Mesenchymal stem cell (in vitro differentiated cells and primary cell): ENCODE results near the gene TLX2.

Experiments
- DNase-seq: peaks from one replicate; pipeline ENCODE4 v3.0.0-alpha.2; 2013
- H2AFZ ChIP-seq: one replicate; pipeline ENCODE4 v1.6.1; 2013; ENCODE audit warnings: low read depth, mild to moderate bottlenecking, control low read depth, inconsistent platforms, low read length, moderate library complexity
- H2AK5ac ChIP-seq: 2 replicates; pipeline ENCODE4 v1.6.1; 2013; ENCODE audit warnings: low read length, moderate library complexity, mild to moderate bottlenecking, inconsistent platforms; ENCODE audit not compliant: severe bottlenecking
- H2BK120ac ChIP-seq: one replicate; pipeline ENCODE4 v1.6.1; 2013; ENCODE audit warnings: low read depth, mild to moderate bottlenecking, inconsistent platforms, low read length, moderate library complexity
- H2BK12ac ChIP-seq, 2 experiments: one replicate each; pipeline ENCODE4 v1.6.1; 2013; ENCODE audit warnings: inconsistent platforms in 2 of 2, low read length in 2 of 2, mild to moderate bottlenecking in 2 of 2, moderate library complexity in 2 of 2, control low read depth in 1 of 2
- H2BK15ac ChIP-seq: one replicate; pipeline ENCODE4 v1.6.1; 2013; ENCODE audit warnings: mild to moderate bottlenecking, low read depth, inconsistent platforms; ENCODE audit not compliant: poor library complexity, severe bottlenecking
- H2BK5ac ChIP-seq: 2 replicates; pipeline ENCODE4 v1.6.1; 2013; ENCODE audit warnings: low read depth, mild to moderate bottlenecking, low read length, control low read depth, inconsistent platforms; ENCODE audit not compliant: poor library complexity, severe bottlenecking
- H3K14ac ChIP-seq, 2 experiments: one replicate each; pipeline ENCODE4 v1.6.1; 2013; ENCODE audit warnings: inconsistent platforms in 2 of 2, low read length in 2 of 2, control low read depth in 1 of 2, mild to moderate bottlenecking in 1 of 2, moderate library complexity in 1 of 2
- H3K18ac ChIP-seq, 2 experiments: one replicate each; pipeline ENCODE4 v1.6.1; 2013; ENCODE audit warnings: inconsistent platforms in 2 of 2, low read length in 2 of 2, control low read depth in 1 of 2, low read depth in 1 of 2, mild to moderate bottlenecking in 1 of 2
- H3K23ac ChIP-seq, 2 experiments: one replicate each; pipeline ENCODE4 v1.6.1; 2013; ENCODE audit warnings: inconsistent platforms in 2 of 2, low read length in 2 of 2, mild to moderate bottlenecking in 2 of 2, moderate library complexity in 2 of 2, control low read depth in 1 of 2
- H3K27ac ChIP-seq: 2 replicates; pipeline ENCODE4 v1.5.1; 2013; ENCODE audit warnings: mild to moderate bottlenecking, moderate library complexity, low read length, control low read depth, inconsistent platforms; ENCODE audit not compliant: poor library complexity, severe bottlenecking
- H3K27me3 ChIP-seq, 2 experiments: 2 replicates each; pipeline versions ENCODE4 v1.6.1 to v1.7.0; 2013; ENCODE audit warnings: low read length in 2 of 2, mild to moderate bottlenecking in 2 of 2, moderate library complexity in 2 of 2, control low read depth in 1 of 2, inconsistent platforms in 1 of 2; ENCODE audit not compliant: control insufficient read depth in 1 of 2, insufficient read depth in 1 of 2
- H3K36me3 ChIP-seq, 2 experiments: 2 replicates each; pipeline versions ENCODE4 v1.6.1 to v1.7.0; 2013; ENCODE audit warnings: low read length in 2 of 2, control low read depth in 1 of 2, inconsistent platforms in 1 of 2, low read depth in 1 of 2, mild to moderate bottlenecking in 1 of 2; ENCODE audit not compliant: insufficient read depth in 2 of 2, control insufficient read depth in 1 of 2
- H3K4ac ChIP-seq, 2 experiments: one replicate each; pipeline ENCODE4 v1.6.1; 2013; ENCODE audit warnings: inconsistent platforms in 2 of 2, low read length in 2 of 2, mild to moderate bottlenecking in 2 of 2, moderate library complexity in 2 of 2, control low read depth in 1 of 2, low read depth in 1 of 2
- H3K4me1 ChIP-seq: 2 replicates; pipeline ENCODE4 v1.6.1; 2013; ENCODE audit warnings: low read depth, low read length, control low read depth; ENCODE audit not compliant: control insufficient read depth, insufficient read depth
- H3K4me2 ChIP-seq: 2 replicates; pipeline ENCODE4 v1.6.1; 2013; ENCODE audit warnings: low read length, mild to moderate bottlenecking, inconsistent platforms; ENCODE audit not compliant: poor library complexity, severe bottlenecking
- H3K4me3 ChIP-seq, 2 experiments: 2 replicates each; pipeline versions ENCODE4 v1.5.1 to v1.7.0; 2013; ENCODE audit warnings: low read length in 2 of 2, mild to moderate bottlenecking in 2 of 2, control low read depth in 1 of 2, low read depth in 1 of 2; ENCODE audit not compliant: insufficient read depth in 1 of 2
- H3K79me1 ChIP-seq: replicated peaks from 2 replicates; pipeline ENCODE4 v1.6.1; 2013; ENCODE audit warnings: mild to moderate bottlenecking, control low read depth, low read length, inconsistent platforms; ENCODE audit not compliant: poor library complexity, severe bottlenecking
- H3K9ac ChIP-seq: 2 replicates; pipeline ENCODE4 v1.7.0; 2013; ENCODE audit warnings: mild to moderate bottlenecking, low read length, moderate library complexity
- H3K9me3 ChIP-seq: 2 replicates; pipeline ENCODE4 v1.7.0; 2013; ENCODE audit warnings: mild to moderate bottlenecking, low read length; ENCODE audit not compliant: control insufficient read depth
- H4K8ac ChIP-seq: one replicate; pipeline ENCODE4 v1.6.1; 2013; ENCODE audit warnings: inconsistent platforms, mild to moderate bottlenecking, low read length, moderate library complexity
- H4K91ac ChIP-seq: one replicate; pipeline ENCODE4 v1.6.1; 2013; ENCODE audit warnings: mild to moderate bottlenecking, low read length, inconsistent platforms
- WGBS: methylation state at CpG from one replicate; pipeline ENCODE4 v1.1.7; 2013; ENCODE audit warnings: mixed read lengths; 5-methylcytosine and 5-hydroxymethylcytosine counted together

TLX2 gene

GRCh38 chr2:74551942-74552913, 38.0 kb downstream of the TLX2 start:
- H3K4ac ChIP-seq: no peak overlapping the region
- no peak overlapping the region for H4K8ac ChIP-seq
- no peak overlapping the region for H3K27ac ChIP-seq
- H3K23ac ChIP-seq: no peak overlapping the region
- no peaks in the 10 kb centered on the region for H3K27me3 ChIP-seq
- H3K18ac ChIP-seq: no peak overlapping the region
- no peak overlapping the region for H4K91ac ChIP-seq
- H3K14ac ChIP-seq: no peak overlapping the region
- no peaks in the 10 kb centered on the region for H3K9me3 ChIP-seq
- WGBS: 88% methylated on average over 21 of the region's 21 CpGs
- peaks cover 29% of the 10 kb centered on the region for H3K4me1 ChIP-seq
- peak overlapping the region; percentile 93 for H3K9ac ChIP-seq
- H2BK12ac ChIP-seq: no peak overlapping the region
- H3K4me2 ChIP-seq: no peak overlapping the region
- H3K4me3 ChIP-seq: peak overlapping the region in 1 of 2 experiments; percentile 99
- no peak overlapping the region for H2BK15ac ChIP-seq
- H3K79me1 ChIP-seq: peaks cover 29% of the 10 kb centered on the region
- H2AFZ ChIP-seq: no peak overlapping the region
- DNase-seq: no peak
- no peak overlapping the region for H2AK5ac ChIP-seq
- H3K36me3 ChIP-seq: peaks cover 13 to 14% of the 10 kb centered on the region in 2 experiments
- H2BK5ac ChIP-seq: no peak overlapping the region
- no peak overlapping the region for H2BK120ac ChIP-seq

GRCh38 chr2:74552914-74553811, 38.9 kb downstream of the TLX2 start:
- H3K36me3 ChIP-seq: peaks cover 13 to 17% of the 10 kb centered on the region in 2 experiments
- peak overlapping the region; percentile 33 for H2AFZ ChIP-seq
- peak overlapping the region; percentile 93 for H3K9ac ChIP-seq
- H3K18ac ChIP-seq: peak overlapping the region; percentile 23 to 90
- H3K4me1 ChIP-seq: peaks cover 29% of the 10 kb centered on the region
- peak overlapping the region in 1 of 2 experiments; percentile 53 for H3K14ac ChIP-seq
- peak overlapping the region; percentile 12 for H2BK15ac ChIP-seq
- H3K27ac ChIP-seq: peak overlapping the region; percentile 27
- peak overlapping the region; percentile 92 for H4K91ac ChIP-seq
- no peak overlapping the region for H3K23ac ChIP-seq
- H2BK12ac ChIP-seq: peak overlapping the region; percentile 32 to 59
- whole genome bisulfite sequencing: 30% methylated on average over 26 of the region's 27 CpGs
- no peaks in the 10 kb centered on the region for H3K27me3 ChIP-seq
- H4K8ac ChIP-seq: peak overlapping the region; percentile 74
- peak overlapping the region; percentile 72 for H3K4me2 ChIP-seq
- peak overlapping the region; percentile 23 for H2AK5ac ChIP-seq
- H2BK5ac ChIP-seq: no peak overlapping the region
- no peaks in the 10 kb centered on the region for H3K9me3 ChIP-seq
- H2BK120ac ChIP-seq: peak overlapping the region; percentile 45
- H3K79me1 ChIP-seq: peaks cover 30% of the 10 kb centered on the region
- DNase-seq: no peak
- peak overlapping the region in 1 of 2 experiments; percentile 67 for H3K4ac ChIP-seq
- H3K4me3 ChIP-seq: peak overlapping the region; percentile 66 to 99

- Histone ChIP-seq H3K4me3 (peak within 1 kb of the TSS; percentile 66 to 99), H3K9me3 (no peaks in the 10 kb centered on the region)
- under 1% methylated on average over 58 of the region's 73 CpGs for WGBS
Measured at GRCh38 chr2:74553892-74554819, 39.9 kb downstream of the TLX2 start, which contains the start of the genes DOK1 and LOXL3. TSS of gene DOK1 (plus strand) at chr2:74554720. CDS start at chr2:74554755, 35 bp downstream. TSS of gene LOXL3 (minus strand) at chr2:74553942. CDS start at chr2:74552634, 1,308 bp downstream.

More at GRCh38 chr2:74553892-74554819, 39.9 kb downstream of the TLX2 start, which contains the start of the genes DOK1 and LOXL3:
- DNase-seq: peak; percentile 94
- Histone ChIP-seq H3K36me3 (peaks cover 13 to 22% of the 10 kb centered on the region in 2 experiments), H2AK5ac (peak within 1 kb of the TSS; percentile 23), H3K4me1 (peaks cover 26% of the 10 kb centered on the region), H4K91ac (peak within 1 kb of the TSS; percentile 92), H2BK5ac (no peak within 1 kb of the TSS), H3K4me2 (peak within 1 kb of the TSS; percentile 82), H4K8ac (peak within 1 kb of the TSS; percentile 91), H3K27me3 (no peaks in the 10 kb centered on the region), H2BK15ac (peak within 1 kb of the TSS; percentile 85), H3K27ac (peak within 1 kb of the TSS; percentile 70), H3K18ac (peak within 1 kb of the TSS; percentile 69 to 97), H3K14ac (peak within 1 kb of the TSS in 1 of 2 experiments; percentile 97), H2BK12ac (peak within 1 kb of the TSS; percentile 59 to 88), H3K23ac (peak within 1 kb of the TSS in 1 of 2 experiments; percentile 92), H3K9ac (peak within 1 kb of the TSS; percentile 93), H2AFZ (peak within 1 kb of the TSS; percentile 78), H3K4ac (peak within 1 kb of the TSS; percentile 18 to 81), H2BK120ac (peak within 1 kb of the TSS; percentile 91), H3K79me1 (peaks cover 30% of the 10 kb centered on the region)
